Tibial nerve (tissue), 4 donors: ENCODE results near the gene NAT14. TPM values are rescaled to one million over a fixed set of nuclear protein-coding genes. Genes with fewer than 3 reads are reported as not detected.

ENCODE experiments used
- DNase-seq, 2 donors: peaks; one replicate each; pipeline ENCODE4 v3.0.0-alpha.2; 2019; ENCODE audit warnings: low spot score in 2 of 2
- H3K27ac ChIP-seq, 4 donors: fragments of 200-600 bp; sonication (generic) in 3 of 4; one replicate each; pipeline ENCODE4 v1.5.1; 2017 to 2019; ENCODE audit warnings: mild to moderate bottlenecking in 1 of 4
- H3K27me3 ChIP-seq, 2 donors: fragments of 200-600 bp; sonication (generic) in 1 of 2; one replicate each; pipeline versions ENCODE4 v1.5.1 to v1.6.0; 2017 to 2019
- H3K36me3 ChIP-seq, 3 donors: fragments of 200-600 bp; sonication (generic); one replicate each; pipeline ENCODE4 v1.5.1; 2018 to 2019
- H3K4me1 ChIP-seq, 4 donors: fragments of 200-600 bp; sonication (generic) in 3 of 4; one replicate each; pipeline ENCODE4 v1.5.1; 2017 to 2019
- H3K4me3 ChIP-seq, 4 donors: fragments of 200-600 bp; sonication (generic) in 3 of 4; one replicate each; pipeline ENCODE4 v1.5.1; 2017 to 2019; ENCODE audit warnings: mild to moderate bottlenecking in 1 of 4, moderate library complexity in 1 of 4
- H3K9me3 ChIP-seq, 4 donors: fragments of 200-600 bp; sonication (generic) in 3 of 4; one replicate each; pipeline ENCODE4 v1.5.1; 2017 to 2019
- EP300 ChIP-seq, 2 donors: sonication (generic); formaldehyde crosslinking; IDR thresholded peaks; one replicate each; pipeline ENCODE4 v1.6.1; 2017; ENCODE audit warnings: antibody characterized with exemption in 2 of 2, mild to moderate bottlenecking in 1 of 2
- POLR2A ChIP-seq, 2 donors: fragments of 450-650 bp; IDR thresholded peaks; one replicate each; pipeline ENCODE4 v1.6.1; 2017; ENCODE audit warnings: antibody characterized with exemption in 2 of 2, mild to moderate bottlenecking in 2 of 2, moderate library complexity in 2 of 2
- WGBS, 2 donors: methylation state at CpG; one replicate each; pipeline ENCODE4 v1.1.5; 2018; 5-methylcytosine and 5-hydroxymethylcytosine counted together
- total RNA-seq, 4 donors: library from RNA; depleted of rRNA; stranded (reverse); fragments of >200 nt; gene quantifications; one replicate each; pipeline ENCODE4 v1.1.0, GENCODE V29; 2016
- TF ChIP-seq, protein P1 (sequence below), 5 experiments: fragments of 200-600 bp in 3 of 5; fragments of 450-650 bp in 2 of 5; sonication (generic) in 3 of 5; IDR thresholded peaks; one replicate each; pipeline ENCODE4 v1.5.1; 2016 to 2019; ENCODE audit warnings: antibody characterized with exemption in 5 of 5, mild to moderate bottlenecking in 3 of 5, moderate library complexity in 2 of 5

NAT14 gene
- total RNA-seq, 4 donors from 2014 or later = 3.1 to 8.0 (median 4.3) TPM

DNA sequence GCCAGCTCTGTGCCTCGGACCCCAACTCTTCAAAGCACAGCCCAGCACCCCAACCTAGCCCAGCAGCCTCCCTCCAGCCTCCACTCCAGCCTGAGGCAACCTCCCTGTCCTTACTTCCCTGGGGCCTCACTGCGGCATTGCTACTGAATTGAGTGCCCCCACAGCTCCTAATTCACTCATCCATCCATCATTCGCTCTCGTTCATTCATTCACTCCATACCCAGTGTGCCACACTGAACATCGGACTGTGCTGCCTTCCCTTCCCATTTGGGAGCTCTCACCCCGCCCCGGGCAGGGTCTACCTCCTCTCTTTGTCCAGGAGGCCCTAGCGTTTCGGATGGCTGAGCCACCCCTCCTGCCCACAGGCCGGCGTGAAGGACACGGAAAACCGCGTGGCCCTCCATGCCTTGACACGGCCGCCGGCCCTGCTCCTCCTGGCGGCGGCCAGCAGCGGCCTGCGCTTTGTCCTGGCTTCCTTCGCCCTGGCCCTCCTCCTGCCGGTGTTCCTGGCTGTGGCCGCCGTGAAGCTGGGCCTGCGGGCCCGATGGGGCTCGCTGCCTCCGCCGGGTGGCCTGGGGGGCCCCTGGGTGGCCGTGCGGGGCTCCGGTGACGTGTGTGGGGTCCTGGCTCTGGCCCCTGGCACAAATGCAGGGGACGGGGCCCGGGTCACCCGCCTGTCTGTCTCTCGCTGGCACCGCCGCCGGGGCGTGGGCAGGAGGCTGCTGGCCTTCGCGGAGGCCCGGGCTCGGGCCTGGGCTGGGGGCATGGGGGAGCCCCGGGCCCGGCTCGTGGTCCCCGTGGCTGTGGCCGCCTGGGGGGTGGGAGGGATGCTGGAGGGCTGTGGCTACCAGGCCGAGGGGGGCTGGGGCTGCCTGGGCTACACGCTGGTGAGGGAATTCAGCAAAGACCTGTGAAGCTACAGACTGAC is 1.3 kb downstream of the NAT14 start:
- H3K4me3 ChIP-seq = peak overlapping the region in 1 of 4 donors; percentile 12
- no peak for TF ChIP-seq POLR2A (IDR thresholded peaks at IDR 0.05)
- TF ChIP-seq, protein P1, sequence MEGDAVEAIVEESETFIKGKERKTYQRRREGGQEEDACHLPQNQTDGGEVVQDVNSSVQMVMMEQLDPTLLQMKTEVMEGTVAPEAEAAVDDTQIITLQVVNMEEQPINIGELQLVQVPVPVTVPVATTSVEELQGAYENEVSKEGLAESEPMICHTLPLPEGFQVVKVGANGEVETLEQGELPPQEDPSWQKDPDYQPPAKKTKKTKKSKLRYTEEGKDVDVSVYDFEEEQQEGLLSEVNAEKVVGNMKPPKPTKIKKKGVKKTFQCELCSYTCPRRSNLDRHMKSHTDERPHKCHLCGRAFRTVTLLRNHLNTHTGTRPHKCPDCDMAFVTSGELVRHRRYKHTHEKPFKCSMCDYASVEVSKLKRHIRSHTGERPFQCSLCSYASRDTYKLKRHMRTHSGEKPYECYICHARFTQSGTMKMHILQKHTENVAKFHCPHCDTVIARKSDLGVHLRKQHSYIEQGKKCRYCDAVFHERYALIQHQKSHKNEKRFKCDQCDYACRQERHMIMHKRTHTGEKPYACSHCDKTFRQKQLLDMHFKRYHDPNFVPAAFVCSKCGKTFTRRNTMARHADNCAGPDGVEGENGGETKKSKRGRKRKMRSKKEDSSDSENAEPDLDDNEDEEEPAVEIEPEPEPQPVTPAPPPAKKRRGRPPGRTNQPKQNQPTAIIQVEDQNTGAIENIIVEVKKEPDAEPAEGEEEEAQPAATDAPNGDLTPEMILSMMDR (IDR thresholded peaks at IDR 0.05) = peak in 1 of 5 experiments; percentile 50
- H3K4me1 ChIP-seq = peaks cover 0 to 75% (median 44%) of the 10 kb centered on the region in 4 donors
- peak overlapping the region; percentile 68 to 97 (median 90) for H3K27ac ChIP-seq
- H3K9me3 ChIP-seq = no peaks in the 10 kb centered on the region
- H3K36me3 ChIP-seq = peaks cover 0 to 26% (median 0%) of the 10 kb centered on the region in 3 donors
- H3K27me3 ChIP-seq = no peaks in the 10 kb centered on the region
- DNase-seq = no peak
- 66 to 69% methylated on average over 21 to 32 of the region's 53 CpGs for WGBS, 2 donors

DNA sequence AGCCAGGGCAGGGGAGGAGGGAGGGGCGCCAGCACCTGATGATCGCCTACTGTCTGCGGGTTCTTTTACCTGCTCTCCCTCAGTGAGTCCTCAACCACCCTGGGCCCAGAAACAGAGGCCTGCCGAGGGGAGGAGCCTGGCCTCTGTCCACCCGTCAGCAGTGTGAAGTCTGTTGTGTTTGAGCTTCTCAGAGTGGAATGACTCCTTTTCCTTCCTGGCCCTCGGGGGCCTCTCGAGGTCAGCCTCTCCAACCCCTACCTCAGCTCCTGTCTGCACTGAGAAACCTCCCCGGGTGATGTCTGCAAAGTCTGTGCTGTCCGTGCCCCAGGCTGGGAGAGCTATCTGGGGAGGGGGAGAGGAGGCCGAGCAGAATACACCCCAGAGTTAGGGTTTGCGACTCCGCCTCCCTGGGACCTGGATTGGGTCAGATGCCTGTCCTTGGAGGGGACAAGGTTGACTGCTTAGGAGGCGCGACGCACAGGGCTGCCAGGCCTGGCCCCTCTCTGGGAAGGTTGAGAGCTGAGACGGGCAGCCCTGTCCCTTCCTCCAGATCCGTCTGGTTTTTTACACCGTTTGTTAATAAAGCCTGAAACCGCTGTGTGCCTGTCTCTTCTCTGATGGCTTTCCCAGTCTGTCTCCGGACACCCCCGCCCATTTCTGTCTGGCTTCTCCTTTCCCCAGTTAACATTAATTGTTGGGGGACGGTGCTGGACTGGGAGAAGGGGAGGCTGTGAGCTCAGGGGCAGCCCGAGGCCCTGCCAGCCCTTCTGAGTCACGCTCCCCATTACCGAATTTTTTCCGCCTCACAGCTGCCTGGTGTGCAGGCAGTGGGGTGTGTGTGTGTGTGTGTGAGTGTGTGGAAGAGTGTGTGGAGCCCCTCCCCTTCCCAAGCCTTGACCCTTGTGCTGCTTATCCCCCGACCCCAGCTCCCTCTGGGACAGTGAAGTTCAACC is 2.3 kb downstream of the NAT14 start:
- no peak overlapping the region for H3K4me3 ChIP-seq
- H3K36me3 ChIP-seq = peaks cover 0 to 16% (median 0%) of the 10 kb centered on the region in 3 donors
- H3K4me1 ChIP-seq = peaks cover 0 to 85% (median 45%) of the 10 kb centered on the region in 4 donors
- H3K27me3 ChIP-seq = no peaks in the 10 kb centered on the region
- peak overlapping the region; percentile 68 to 97 (median 90) for H3K27ac ChIP-seq
- TF ChIP-seq POLR2A (IDR thresholded peaks at IDR 0.05) = peak in 1 of 2 donors; percentile 5
- TF ChIP-seq, protein P1 (IDR thresholded peaks at IDR 0.05) = no peak
- TF ChIP-seq EP300 (IDR thresholded peaks at IDR 0.05) = peak in 1 of 2 donors; percentile 46
- no peaks in the 10 kb centered on the region for H3K9me3 ChIP-seq
- peak; percentile 57 to 74 for DNase-seq
- WGBS, 2 donors = 20 to 24% methylated on average over 18 to 26 of the region's 27 CpGs

DNA sequence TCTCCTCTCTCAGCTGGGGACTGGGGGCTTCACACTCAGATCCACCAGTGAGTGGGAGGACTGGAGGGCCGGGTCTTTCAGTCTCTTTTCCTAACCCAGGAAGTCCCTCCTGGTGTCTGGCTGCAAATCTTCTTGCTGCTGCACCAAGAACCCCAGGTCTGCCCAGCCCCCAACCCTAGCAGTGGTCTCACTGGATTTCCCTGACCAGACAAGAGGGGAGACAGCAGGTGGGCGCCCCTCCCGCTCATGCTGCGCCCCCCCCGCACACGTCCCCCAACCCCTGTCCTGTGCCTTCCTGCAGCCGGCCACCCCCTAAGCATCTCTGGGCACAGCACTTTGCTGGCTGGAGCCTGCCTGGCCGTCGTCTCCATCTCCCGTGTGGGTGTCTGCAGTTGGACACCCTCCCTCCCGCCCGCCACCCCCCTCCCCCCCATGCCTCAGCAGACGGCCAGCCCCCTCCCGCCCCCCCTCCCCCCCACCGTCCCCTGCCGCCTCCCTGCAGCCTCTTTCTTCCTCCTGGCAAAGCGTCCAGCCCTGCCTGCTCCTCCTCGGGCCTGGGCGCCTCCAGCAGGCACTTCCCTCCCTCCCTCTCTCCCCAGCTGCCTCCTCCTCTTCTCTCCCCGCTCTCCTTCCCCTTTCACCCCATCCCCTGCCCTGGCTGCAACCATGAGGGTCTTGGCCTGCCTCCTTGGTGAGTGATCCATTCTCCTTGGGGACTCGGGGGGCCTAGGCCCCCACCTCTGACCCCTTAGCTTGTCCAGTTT is 3.1 kb downstream of the NAT14 start, which contains the start of gene SSC5D:
TSS of gene SSC5D (plus strand) at position 513 of the 764 bp plus-strand sequence. CDS start at position 667, 154 bp downstream.
- Histone ChIP-seq H3K27me3 (no peaks in the 10 kb centered on the region), H3K27ac (peak within 1 kb of the TSS; percentile 71 to 97 (median 90)), H3K36me3 (peaks cover 0 to 8% (median 0%) of the 10 kb centered on the region in 3 donors), H3K4me1 (peaks cover 0 to 92% (median 45%) of the 10 kb centered on the region in 4 donors), H3K9me3 (no peaks in the 10 kb centered on the region), H3K4me3 (no peak within 1 kb of the TSS)
- WGBS, 2 donors = 4 to 12% methylated on average over 10 to 20 of the region's 21 CpGs
- TF ChIP-seq EP300 (IDR thresholded peaks at IDR 0.05) = no peak
- TF ChIP-seq, protein P1 (IDR thresholded peaks at IDR 0.05) = no peak
- no peak for TF ChIP-seq POLR2A (IDR thresholded peaks at IDR 0.05)
- no peak for DNase-seq

DNA sequence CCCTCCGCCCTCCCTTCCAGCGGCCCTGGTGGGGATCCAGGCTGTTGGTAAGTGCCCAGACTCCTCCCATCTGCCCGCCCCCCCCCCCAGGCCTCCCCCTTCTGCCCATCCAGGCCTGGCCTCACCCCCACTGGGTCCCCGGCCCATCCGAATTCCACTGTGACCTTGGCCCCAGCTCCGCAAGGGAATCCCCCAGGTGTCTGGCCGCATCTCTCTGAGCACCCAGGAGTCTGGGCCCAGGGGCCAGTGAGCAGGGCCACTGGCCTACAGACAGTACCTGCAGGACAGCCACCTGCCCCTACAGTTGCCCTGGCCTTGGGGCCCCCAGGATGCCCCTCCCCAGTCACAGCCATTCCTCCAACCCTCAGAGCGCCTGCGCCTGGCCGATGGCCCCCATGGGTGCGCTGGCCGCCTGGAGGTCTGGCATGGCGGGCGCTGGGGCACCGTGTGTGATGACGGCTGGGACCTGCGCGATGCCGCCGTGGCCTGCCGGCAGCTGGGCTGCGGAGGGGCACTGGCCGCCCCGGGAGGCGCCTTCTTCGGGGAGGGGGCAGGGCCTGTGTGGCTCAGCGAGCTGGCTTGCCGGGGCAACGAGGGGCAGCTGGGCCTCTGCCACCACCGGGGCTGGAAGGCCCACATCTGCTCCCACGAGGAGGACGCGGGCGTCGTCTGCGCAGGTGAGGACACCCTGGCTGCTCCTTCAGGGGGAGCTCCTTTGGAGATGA is 4.2 kb downstream of the NAT14 start:
- TF ChIP-seq, protein P1 (IDR thresholded peaks at IDR 0.05) = no peak
- TF ChIP-seq POLR2A (IDR thresholded peaks at IDR 0.05) = no peak
- TF ChIP-seq EP300 (IDR thresholded peaks at IDR 0.05) = no peak
- H3K27me3 ChIP-seq = no peaks in the 10 kb centered on the region
- DNase-seq = no peak
- H3K4me3 ChIP-seq = no peak overlapping the region
- 69% methylated on average over 24 of the region's 36 CpGs; no CpG with 5 or more reads in 1 of the 2 donors for WGBS, 2 donors
- peak overlapping the region; percentile 69 to 97 (median 82) for H3K27ac ChIP-seq
- H3K4me1 ChIP-seq = peaks cover 0 to 99% (median 46%) of the 10 kb centered on the region in 4 donors
- no peaks in the 10 kb centered on the region for H3K36me3 ChIP-seq
- no peaks in the 10 kb centered on the region for H3K9me3 ChIP-seq
